SK-N-SH (cell line): Measurements from ENCODE around the gene SMIM12. TPM values are rescaled to one million over a fixed set of nuclear protein-coding genes. Genes with fewer than 3 reads are reported as not detected.

Experiments
- CTCF ChIA-PET: fragments of 300-600, 350-600 bp; formaldehyde crosslinking; extraction: SDS; loops from one replicate; lab custom pipeline; 2021; lab: Yijun Ruan, JAX
- POLR2A ChIA-PET: fragments of 350-600 bp; sonication (Branson Sonifier 250); formaldehyde crosslinking; extraction: SDS; loops from one replicate; lab custom pipeline; 2020; ENCODE audit warnings: antibody characterized with exemption, inconsistent platforms; lab: Yijun Ruan, JAX
- DNase-seq: peaks from one replicate; pipeline ENCODE4 v3.0.0; 2012
- H2AFZ ChIP-seq: fragments of 200-600 bp; sonication (generic); 2 replicates; pipeline ENCODE4 v1.8.1; 2016; ENCODE audit warnings: antibody characterized with exemption, mild to moderate bottlenecking, low read depth
- H3F3A ChIP-seq: fragments of 200-600 bp; sonication (generic); replicated peaks from 2 replicates; pipeline ENCODE3; 2016; ENCODE audit warnings: antibody characterized with exemption, mild to moderate bottlenecking; ENCODE audit not compliant: insufficient read depth
- H3K27ac ChIP-seq, 2 experiments: fragments of 200-500 bp in 1 of 2; fragments of 200-600 bp in 1 of 2; sonication (Bioruptor generic) in 1 of 2; sonication (generic), shearing (Covaris generic) in 1 of 2; 2 replicates each; pipeline versions ENCODE4 v1.5.1 to v1.6.1; 2014 to 2016; ENCODE audit warnings: low read depth in 2 of 2, inconsistent platforms in 1 of 2, low read length in 1 of 2, mild to moderate bottlenecking in 1 of 2, mixed read lengths in 1 of 2
- H3K27me3 ChIP-seq: fragments of 200-600 bp; sonication (generic), shearing (Covaris generic); 2 replicates; pipeline ENCODE4 v1.6.1; 2016; ENCODE audit warnings: mixed run types; ENCODE audit not compliant: insufficient read depth
- H3K36me3 ChIP-seq, 2 experiments: fragments of 200-500 bp in 1 of 2; fragments of 200-600 bp in 1 of 2; sonication (Bioruptor generic) in 1 of 2; sonication (generic) in 1 of 2; replicated peaks in 1 of 2; 2 replicates each; pipeline versions ENCODE3 to v1.5.1; 2014 to 2016; ENCODE audit warnings: low read length in 1 of 2, mild to moderate bottlenecking in 1 of 2; ENCODE audit not compliant: insufficient read depth in 2 of 2, control insufficient read depth in 1 of 2
- H3K4me1 ChIP-seq, 2 experiments: fragments of 200-500 bp in 1 of 2; fragments of 200-600 bp in 1 of 2; sonication (Bioruptor generic) in 1 of 2; sonication (generic), shearing (Covaris generic) in 1 of 2; 2 replicates each; pipeline versions ENCODE4 v1.5.1 to v1.6.1; 2014 to 2016; ENCODE audit warnings: low read depth in 1 of 2, low read length in 1 of 2, mixed run types in 1 of 2; ENCODE audit not compliant: insufficient read depth in 2 of 2, control insufficient read depth in 1 of 2
- H3K4me2 ChIP-seq: fragments of 200-600 bp; sonication (generic), shearing (Covaris generic); 2 replicates; pipeline ENCODE4 v1.6.1; 2017; ENCODE audit warnings: mixed run types
- H3K4me3 ChIP-seq, 2 experiments: fragments of 200-500 bp in 1 of 2; fragments of 200-600 bp in 1 of 2; sonication (Bioruptor generic) in 1 of 2; sonication (generic), shearing (Covaris generic) in 1 of 2; 2 replicates each; pipeline versions ENCODE4 v1.5.1 to v1.8.1; 2014 to 2016; ENCODE audit warnings: low read depth in 2 of 2, inconsistent platforms in 1 of 2, low read length in 1 of 2, mild to moderate bottlenecking in 1 of 2, mixed read lengths in 1 of 2, moderate library complexity in 1 of 2
- H3K79me2 ChIP-seq: fragments of 200-600 bp; sonication (generic); 2 replicates; pipeline ENCODE4 v1.8.1; 2017; ENCODE audit warnings: mild to moderate bottlenecking; ENCODE audit not compliant: insufficient read depth
- H3K9ac ChIP-seq: fragments of 200-600 bp; sonication (generic); 2 replicates; pipeline ENCODE4 v1.6.1; 2017; ENCODE audit warnings: mixed run types
- H3K9me2 ChIP-seq: fragments of 200-600 bp; sonication (generic); 2 replicates; pipeline ENCODE4 v1.6.1; 2017; ENCODE audit warnings: mixed run types
- H3K9me3 ChIP-seq: fragments of 200-600 bp; sonication (generic); 2 replicates; pipeline ENCODE4 v1.6.1; 2017; ENCODE audit warnings: mixed run types, mild to moderate bottlenecking, moderate library complexity
- H4K20me1 ChIP-seq: fragments of 200-600 bp; sonication (generic); 2 replicates; pipeline ENCODE4 v1.6.1; 2017; ENCODE audit warnings: mild to moderate bottlenecking, mixed run types; ENCODE audit not compliant: insufficient read depth
- CHD2 ChIP-seq: fragments of 150-350 bp; IDR thresholded peaks from 2 replicates; pipeline ENCODE4 v1.6.1; 2018; ENCODE audit warnings: low read length; ENCODE audit not compliant: partially characterized antibody
- EP300 ChIP-seq, 2 experiments: IDR thresholded peaks; 2 replicates each; pipeline versions ENCODE4 v1.4.0 to v1.6.1; 2012; ENCODE audit warnings: borderline replicate concordance in 1 of 2, low read depth in 1 of 2, low read length in 1 of 2
- FOXJ3 ChIP-seq: sonication (generic); formaldehyde crosslinking; IDR thresholded peaks from 2 replicates; pipeline ENCODE4 v1.5.1; 2020; ENCODE audit warnings: mild to moderate bottlenecking, missing genetic modification reagents
- FOXM1 ChIP-seq: IDR thresholded peaks from 2 replicates; pipeline ENCODE4 v1.4.0; 2012; ENCODE audit warnings: low read depth, mild to moderate bottlenecking
- GABPA ChIP-seq: IDR thresholded peaks from 2 replicates; pipeline ENCODE4 v1.4.0; 2012; ENCODE audit warnings: low read depth, mild to moderate bottlenecking
- GATA2 ChIP-seq: sonication (generic); formaldehyde crosslinking; IDR thresholded peaks from 2 replicates; pipeline ENCODE4 v1.5.0; 2020; ENCODE audit warnings: mild to moderate bottlenecking, missing genetic modification reagents
- NFIC ChIP-seq: IDR thresholded peaks from 2 replicates; pipeline ENCODE4 v1.4.0; 2012; ENCODE audit warnings: borderline replicate concordance
- PBX3 ChIP-seq: IDR thresholded peaks from 2 replicates; pipeline ENCODE4; 2012
- POLR2AphosphoS5 ChIP-seq: IDR thresholded peaks from 2 replicates; pipeline ENCODE4 v1.6.1; 2012; ENCODE audit warnings: low read depth, low read length
- RFX5 ChIP-seq: IDR thresholded peaks from 2 replicates; pipeline ENCODE4 v1.6.1; 2012; ENCODE audit warnings: mild to moderate bottlenecking, improper control_type of control experiment, low read length
- TAF1 ChIP-seq: IDR thresholded peaks from 2 replicates; pipeline ENCODE4 v1.6.1; 2012; ENCODE audit warnings: low read depth, mild to moderate bottlenecking, low read length, moderate library complexity, borderline replicate concordance
- TEAD4 ChIP-seq: IDR thresholded peaks from 2 replicates; pipeline ENCODE4 v1.4.0; 2012; ENCODE audit warnings: mild to moderate bottlenecking, borderline replicate concordance; ENCODE audit not compliant: insufficient read depth
- ZBTB33 ChIP-seq: IDR thresholded peaks from 2 replicates; pipeline ENCODE4 v1.4.0; 2012; ENCODE audit warnings: low read depth, borderline replicate concordance
- WGBS: methylation state at CpG from one replicate; pipeline ENCODE4 v1.1.6; 2017; ENCODE audit warnings: low lambda C conversion rate; 5-methylcytosine and 5-hydroxymethylcytosine counted together
- polyA plus RNA-seq, 3 experiments: library from polyadenylated mRNA; depleted of rRNA; stranded (reverse); fragments of >200 nt; gene quantifications; 2 replicates each; pipeline ENCODE4 v1.2.3, GENCODE V29; 2012
- TF ChIP-seq, protein P1 (sequence below): IDR thresholded peaks from 2 replicates; pipeline ENCODE4 v1.4.0; 2012; ENCODE audit warnings: low read depth, borderline replicate concordance
- TF ChIP-seq, protein P2 (sequence below): fragments of 150-350 bp; IDR thresholded peaks from 2 replicates; pipeline ENCODE4 v1.6.1; 2016; ENCODE audit warnings: mild to moderate bottlenecking, low read depth, low read length

Gene SMIM12
- polyA plus RNA-seq, 1 of the 3 experiments (the other 2 are of a cell fraction) = 42.3 TPM

DNA sequence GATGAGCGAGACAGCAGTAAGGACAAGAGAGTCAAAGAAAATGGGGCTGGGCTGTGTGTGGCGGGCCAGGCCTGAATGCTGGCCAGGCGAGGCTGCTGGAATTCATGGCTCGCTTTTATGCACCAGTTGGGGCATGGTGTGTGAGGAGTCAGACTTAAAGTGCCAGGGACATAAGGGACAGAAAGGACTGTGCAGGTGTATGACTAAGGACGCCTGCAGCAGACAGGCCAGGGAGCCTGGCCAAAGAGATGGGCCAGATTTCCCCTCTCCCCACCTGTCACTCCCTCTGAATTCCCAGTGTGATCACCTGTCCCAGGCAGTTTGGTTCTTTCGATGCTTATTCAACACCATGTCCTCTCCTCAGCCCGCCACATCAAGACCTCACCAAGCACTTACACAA lies 16.9 kb upstream of the SMIM12 start:
- ChIA-PET POLR2A (no interaction called here), CTCF (interaction anchor here (3.5 kb wide), 1 partner anchor 11 kb away, joined by 15 read pairs; no protein-coding TSS in a partner anchor)
- no peak overlapping the region for H3K27ac ChIP-seq
- no peaks in the 10 kb centered on the region for H3F3A ChIP-seq
- no peak overlapping the region for H3K4me3 ChIP-seq
- H3K4me2 ChIP-seq = no peak overlapping the region
- no peak overlapping the region for H3K9ac ChIP-seq
- DNase-seq = no peak
- H4K20me1 ChIP-seq = no peaks in the 10 kb centered on the region
- H3K4me1 ChIP-seq = no peaks in the 10 kb centered on the region
- H3K9me2 ChIP-seq = no peaks in the 10 kb centered on the region
- no peak overlapping the region for H2AFZ ChIP-seq
- no peaks in the 10 kb centered on the region for H3K36me3 ChIP-seq
- H3K27me3 ChIP-seq = peaks cover 24% of the 10 kb centered on the region; the same call in 1 of the 2 replicates
- H3K9me3 ChIP-seq = no peaks in the 10 kb centered on the region
- no peaks in the 10 kb centered on the region for H3K79me2 ChIP-seq
- WGBS = 47% methylated on average over 6 of the region's 7 CpGs
- no peak for TF ChIP-seq POLR2AphosphoS5
- no peak for TF ChIP-seq GABPA
- no peak for TF ChIP-seq NFIC
- no peak for TF ChIP-seq ZBTB33
- no peak for TF ChIP-seq GATA2
- no peak for TF ChIP-seq FOXM1
- TF ChIP-seq PBX3 = no peak
- TF ChIP-seq FOXJ3 (CRISPR knock-in tag) = no peak
- TF ChIP-seq, protein P1, sequence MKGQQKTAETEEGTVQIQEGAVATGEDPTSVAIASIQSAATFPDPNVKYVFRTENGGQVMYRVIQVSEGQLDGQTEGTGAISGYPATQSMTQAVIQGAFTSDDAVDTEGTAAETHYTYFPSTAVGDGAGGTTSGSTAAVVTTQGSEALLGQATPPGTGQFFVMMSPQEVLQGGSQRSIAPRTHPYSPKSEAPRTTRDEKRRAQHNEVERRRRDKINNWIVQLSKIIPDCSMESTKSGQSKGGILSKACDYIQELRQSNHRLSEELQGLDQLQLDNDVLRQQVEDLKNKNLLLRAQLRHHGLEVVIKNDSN = no peak
- TF ChIP-seq CHD2 = no peak
- TF ChIP-seq EP300 (IDR thresholded peaks at IDR 0.05; ENCODE audit: borderline replicate concordance in 1 of 2, low read depth in 1 of 2, low read length in 1 of 2) = no peak
- TF ChIP-seq TAF1 = no peak
- TF ChIP-seq, protein P2, sequence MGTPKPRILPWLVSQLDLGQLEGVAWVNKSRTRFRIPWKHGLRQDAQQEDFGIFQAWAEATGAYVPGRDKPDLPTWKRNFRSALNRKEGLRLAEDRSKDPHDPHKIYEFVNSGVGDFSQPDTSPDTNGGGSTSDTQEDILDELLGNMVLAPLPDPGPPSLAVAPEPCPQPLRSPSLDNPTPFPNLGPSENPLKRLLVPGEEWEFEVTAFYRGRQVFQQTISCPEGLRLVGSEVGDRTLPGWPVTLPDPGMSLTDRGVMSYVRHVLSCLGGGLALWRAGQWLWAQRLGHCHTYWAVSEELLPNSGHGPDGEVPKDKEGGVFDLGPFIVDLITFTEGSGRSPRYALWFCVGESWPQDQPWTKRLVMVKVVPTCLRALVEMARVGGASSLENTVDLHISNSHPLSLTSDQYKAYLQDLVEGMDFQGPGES = no peak
- no peak for TF ChIP-seq TEAD4
- no peak for TF ChIP-seq RFX5
- TF ChIP-seq, all 33 proteins: peak for 0
